ENCODE measurements around the gene STEAP4. TPM values are rescaled to one million over a fixed set of nuclear protein-coding genes. Genes with fewer than 3 reads are reported as not detected.
A peak's percentile ranks its signal among the peaks of the same experiment; 100 is the strongest.
"Not testable (repeated sequence)": the region's sequence is repeated elsewhere in the genome, so short reads cannot be mapped to it uniquely, and the experiment has no call there.

Gene STEAP4
- total RNA-seq, 2 donors from 2014 or later, result 14.3 to 14.8 TPM

- no peak for ATAC-seq
- Histone ChIP-seq H3K27ac (peak overlapping the region in 2 of 4 donors; percentile 40 to 59), H3K4me3 (no peak overlapping the region), H3K9me3 (no peaks in the 10 kb centered on the region), H3K4me1 (peaks cover 28% of the 10 kb centered on the region), H3K27me3 (no peaks in the 10 kb centered on the region), H3K36me3 (replicated peaks in 1 of 2; ENCODE audit: insufficient read depth in 1 of 2, low read depth in 2 of 2) (no peaks in the 10 kb centered on the region)
- no peak for TF ChIP-seq CTCF (IDR thresholded peaks at IDR 0.05)
- TF ChIP-seq POLR2A (IDR thresholded peaks at IDR 0.05), result no peak
- 28 to 50% methylated on average over 3 of the region's 3 CpGs for WGBS, 2 donors
- intact Hi-C loops (cut with DNase I), result no loop called here
- no peak for DNase-seq
Observed at GRCh38 chr7:88279323-88279722, 27.4 kb downstream of the STEAP4 start.

GRCh38 chr7:88278881-88279280 is 27.8 kb downstream of the STEAP4 start:
- no peak overlapping the region for H3K4me3 ChIP-seq
- TF ChIP-seq CTCF (IDR thresholded peaks at IDR 0.05), result no peak
- no peak for TF ChIP-seq POLR2A (IDR thresholded peaks at IDR 0.05)
- intact Hi-C loops (cut with DNase I), result no loop called here
- H3K9me3 ChIP-seq, result no peaks in the 10 kb centered on the region
- 29 to 48% methylated on average over 1 of the region's 1 CpG for WGBS, 2 donors
- no peaks in the 10 kb centered on the region for H3K27me3 ChIP-seq
- peak overlapping the region in 2 of 4 donors; percentile 40 to 59 for H3K27ac ChIP-seq
- ATAC-seq (peak; percentile 79), DNase-seq (peak in 1 of 4 donors; percentile 57)
- peaks cover 31% of the 10 kb centered on the region for H3K4me1 ChIP-seq
- no peaks in the 10 kb centered on the region for H3K36me3 ChIP-seq (replicated peaks in 1 of 2; ENCODE audit: insufficient read depth in 1 of 2, low read depth in 2 of 2)

- WGBS, 2 donors, result 90 to 92% methylated on average over 3 of the region's 3 CpGs
- Histone ChIP-seq H3K9me3 (no peaks in the 10 kb centered on the region), H3K4me3 (no peak overlapping the region), H3K36me3 (replicated peaks in 1 of 2; ENCODE audit: insufficient read depth in 1 of 2, low read depth in 2 of 2) (no peaks in the 10 kb centered on the region), H3K27ac (no peak overlapping the region), H3K4me1 (peaks cover 25% of the 10 kb centered on the region), H3K27me3 (no peaks in the 10 kb centered on the region)
- ATAC-seq (no peak), DNase-seq (no peak)
- TF ChIP-seq CTCF (IDR thresholded peaks at IDR 0.05) (no peak), POLR2A (IDR thresholded peaks at IDR 0.05) (no peak)
- intact Hi-C loops (cut with DNase I), result no loop called here
Observed at GRCh38 chr7:88276605-88277153, 30.0 kb downstream of the STEAP4 start.

- H3K4me3 ChIP-seq; H3K27me3 ChIP-seq; H3K9me3 ChIP-seq; intact Hi-C loops (cut with DNase I); H3K27ac ChIP-seq; H3K36me3 ChIP-seq (replicated peaks in 1 of 2; ENCODE audit: insufficient read depth in 1 of 2, low read depth in 2 of 2): not testable (repeated sequence)
- ATAC-seq, result peak; percentile 77
- 49 to 62% methylated on average over 5 of the region's 5 CpGs for WGBS, 2 donors
- DNase-seq, result peak; percentile 44 to 78 (median 62)
- peaks cover 21% of the 10 kb centered on the region for H3K4me1 ChIP-seq
Observed at GRCh38 chr7:88274856-88275255, 31.8 kb downstream of the STEAP4 start.

GRCh38 chr7:88269586-88269985 is 37.1 kb downstream of the STEAP4 start:
- Histone ChIP-seq H3K4me3 (no peak overlapping the region), H3K4me1 (peaks cover 6% of the 10 kb centered on the region), H3K9me3 (no peaks in the 10 kb centered on the region), H3K36me3 (replicated peaks in 1 of 2; ENCODE audit: insufficient read depth in 1 of 2, low read depth in 2 of 2) (no peaks in the 10 kb centered on the region), H3K27ac (no peak overlapping the region), H3K27me3 (no peaks in the 10 kb centered on the region)
- no peak for DNase-seq
- no peak for ATAC-seq
- 84% methylated on average over 3 of the region's 3 CpGs for WGBS, 2 donors
- intact Hi-C loops (cut with DNase I), result no loop called here
- no peak for TF ChIP-seq CTCF (IDR thresholded peaks at IDR 0.05)
- no peak for TF ChIP-seq POLR2A (IDR thresholded peaks at IDR 0.05)
